PC-3 (cell line): ENCODE data around the gene RAB11FIP4.

ENCODE experiments used
- CTCF ChIP-seq: fragments of 300-600 bp; sonication (generic); conservative IDR thresholded peaks from 2 replicates; pipeline ENCODE4 v1.5.1; 2017; ENCODE audit warnings: antibody characterized with exemption, low read depth, mild to moderate bottlenecking, low read length
- EZH2 ChIP-seq: fragments of 300-600 bp; sonication (generic); IDR thresholded peaks from one replicate; pipeline ENCODE4 v1.6.1; 2017; ENCODE audit warnings: antibody characterized with exemption, mild to moderate bottlenecking, low read length; ENCODE audit not compliant: unreplicated experiment
- EZH2phosphoT487 ChIP-seq: fragments of 300-600 bp; sonication (generic); IDR thresholded peaks from 2 replicates; pipeline ENCODE4 v1.6.1; 2018; ENCODE audit warnings: mild to moderate bottlenecking, antibody characterized with exemption, low read length, borderline replicate concordance

- no peak for TF ChIP-seq CTCF
- no peak for TF ChIP-seq EZH2
- no peak for TF ChIP-seq EZH2phosphoT487
Measured at GRCh38 chr17:31585280-31585630, 193.8 kb downstream of the RAB11FIP4 start.
